HG03196 (cell line): ENCODE measurements around the gene COL23A1.
"Not testable (repeated sequence)": the region's sequence is repeated elsewhere in the genome, so short reads cannot be mapped to it uniquely, and the experiment has no call there.

Experiments
- ATAC-seq: cut with Tn5 transposase; IDR thresholded peaks from one replicate; pipeline ENCODE4 v1.9.1; 2021; ENCODE audit not compliant: unreplicated experiment

Gene COL23A1

DNA sequence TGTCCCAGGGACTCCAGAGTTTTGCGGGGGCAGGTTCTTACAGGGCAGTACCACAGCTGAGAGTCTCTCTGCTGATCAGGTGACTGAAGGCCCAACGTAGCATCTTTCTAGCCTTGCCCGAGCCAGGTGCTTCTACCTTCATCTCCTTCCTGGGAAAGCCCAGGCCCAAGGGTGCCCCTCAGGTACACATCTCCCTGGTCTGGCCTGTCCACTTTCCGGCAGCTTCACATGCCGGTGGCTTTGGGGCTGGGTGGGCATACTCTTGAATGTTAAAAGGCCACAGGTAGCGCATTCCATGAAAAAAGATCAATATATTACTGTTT is 351.9 kb downstream of the COL23A1 start:
- no peak for ATAC-seq

GRCh38 chr5:178237431-178238312 is 352.5 kb downstream of the COL23A1 start:
- ATAC-seq, result no peak

DNA sequence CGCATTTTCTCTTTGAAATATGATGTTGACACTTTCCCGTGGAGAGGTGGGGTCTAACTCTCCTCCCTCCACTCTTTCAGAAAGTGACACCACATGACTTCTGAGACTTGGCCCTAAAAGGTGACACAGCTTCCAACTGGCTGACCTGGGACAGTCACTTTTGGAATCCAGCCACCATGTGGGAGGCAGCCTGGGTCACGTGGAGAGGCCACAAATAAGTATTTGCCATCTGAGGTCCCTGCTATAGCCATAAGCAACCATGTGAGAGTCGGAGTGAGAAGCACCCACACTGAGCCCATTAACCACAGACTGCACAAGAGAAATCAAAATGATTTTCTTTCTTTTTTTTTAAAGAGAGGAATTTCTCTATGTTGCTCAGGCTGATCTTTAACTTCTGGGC is 353.5 kb downstream of the COL23A1 start:
- ATAC-seq, result no peak

GRCh38 chr5:178236126-178236525 is 354.1 kb downstream of the COL23A1 start:
- ATAC-seq, result no peak

GRCh38 chr5:178235588-178235974 is 354.6 kb downstream of the COL23A1 start:
- no peak for ATAC-seq

DNA sequence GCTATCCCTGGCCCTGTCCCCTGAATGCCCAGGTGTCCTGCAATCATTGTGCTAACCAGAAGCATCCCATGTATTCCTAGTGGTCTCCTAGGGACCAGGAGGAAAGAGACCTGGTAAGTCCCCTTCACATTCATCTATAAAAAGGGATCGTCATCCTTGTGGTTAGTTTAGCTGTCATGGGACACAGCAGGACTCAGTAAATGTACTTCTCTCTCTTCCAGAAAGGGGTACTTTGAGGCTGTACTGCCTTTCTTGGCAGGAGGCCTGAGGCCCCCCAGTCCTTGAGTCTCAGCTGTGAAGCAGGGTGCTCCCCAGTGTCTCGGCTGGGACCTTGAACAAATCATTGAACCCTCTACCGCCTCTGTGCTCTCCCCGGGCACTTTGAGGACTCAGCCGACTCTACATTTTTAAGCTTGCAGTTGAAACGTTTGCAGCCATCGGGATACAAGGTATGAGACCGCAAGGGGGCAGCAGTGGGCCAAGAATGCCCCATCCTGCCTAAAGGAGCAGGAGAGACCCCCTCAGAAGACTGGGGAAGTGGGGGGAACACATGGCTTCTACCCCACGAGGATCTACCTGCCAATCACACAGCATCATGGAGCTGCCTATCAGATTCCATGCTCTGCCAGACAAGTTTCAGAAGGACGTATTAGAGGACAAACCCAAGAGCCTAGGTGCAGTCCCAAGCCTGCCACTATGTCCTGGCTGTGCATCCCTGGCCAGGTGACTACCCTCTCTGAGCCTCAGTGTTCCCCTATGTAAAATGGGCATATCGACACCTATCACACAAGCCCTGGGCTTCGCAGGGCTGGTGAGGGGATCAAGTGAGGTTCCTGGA is 355.2 kb downstream of the COL23A1 start:
- no peak for ATAC-seq

DNA sequence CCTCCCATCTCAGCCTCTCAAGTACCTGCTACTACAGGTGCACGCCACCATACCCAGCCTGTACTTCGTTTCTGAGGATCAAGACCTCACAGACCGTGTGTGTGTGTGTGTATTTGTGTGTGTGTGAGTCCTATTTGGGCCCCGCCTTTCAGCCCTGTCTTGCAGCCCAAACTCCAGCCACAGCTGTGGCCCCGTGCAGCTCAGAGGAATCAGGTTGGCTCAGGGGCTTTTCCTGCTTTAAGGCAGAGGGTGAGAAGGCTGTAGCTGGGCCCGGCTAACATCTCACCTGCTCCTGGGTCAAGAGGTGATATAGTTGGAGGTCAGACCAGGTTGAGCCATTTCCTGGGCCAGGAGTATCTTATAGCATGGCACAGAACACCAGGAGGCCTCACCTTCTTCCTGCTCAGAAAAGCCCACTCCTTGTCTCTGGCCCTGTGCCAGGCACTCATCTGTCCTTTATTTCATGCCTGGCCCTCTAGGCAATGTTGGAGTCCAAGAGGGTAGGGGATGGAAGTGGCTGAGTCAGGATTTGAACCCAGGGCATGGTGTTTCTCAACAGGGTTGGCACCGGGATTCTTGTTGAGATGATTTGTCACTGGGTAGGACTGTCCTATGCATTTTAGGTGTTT is 356.0 kb downstream of the COL23A1 start:
- ATAC-seq, result no peak

GRCh38 chr5:178232920-178233429 is 357.2 kb downstream of the COL23A1 start:
- no peak for ATAC-seq

DNA sequence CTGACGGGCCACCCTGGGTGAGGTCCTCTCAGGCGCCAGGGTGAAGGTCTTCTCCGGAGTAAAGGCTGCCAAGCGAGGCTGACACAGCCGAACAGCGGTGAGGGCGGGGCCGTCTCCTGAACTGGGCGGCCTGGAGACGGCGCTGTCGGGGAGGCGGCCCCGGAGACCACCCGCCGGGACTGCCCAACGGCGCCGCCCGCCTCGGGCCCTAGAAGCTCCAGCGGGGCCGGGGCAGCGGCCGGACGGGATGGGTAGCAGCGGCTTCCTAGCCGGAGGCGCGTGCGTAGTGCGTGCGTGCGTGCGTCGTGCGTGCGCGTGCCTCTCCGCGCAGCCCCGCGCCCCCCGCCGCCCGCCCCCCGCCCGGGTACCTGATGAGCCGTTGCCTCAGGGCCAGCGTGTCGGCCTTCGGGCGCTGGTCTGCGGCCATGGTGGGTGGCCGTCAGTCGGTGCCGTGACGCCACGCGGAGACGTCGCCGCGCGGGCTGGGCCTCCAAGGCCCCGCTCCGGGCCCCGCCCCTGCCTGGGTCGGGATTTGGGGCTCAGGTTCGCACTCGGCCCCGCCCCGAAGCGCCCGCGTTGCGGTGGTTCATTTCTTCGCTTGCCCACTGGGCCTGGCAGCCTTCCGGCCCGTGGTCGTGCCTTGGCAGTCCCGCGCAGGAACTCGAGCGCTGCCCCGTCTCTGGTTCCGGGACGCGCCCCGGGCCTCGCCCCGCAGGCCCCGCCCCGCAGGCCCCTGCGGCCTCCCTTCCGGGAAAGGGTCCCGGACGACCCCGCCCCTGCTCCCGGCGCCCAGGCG is 357.9 kb downstream of the COL23A1 start, which contains the start of gene PHYKPL:
PHYKPL (minus strand) TSS at position 679 of the 796 bp plus-strand sequence; CDS start at position 427, 252 bp downstream.
- ATAC-seq, result peak; percentile 70

GRCh38 chr5:178231539-178232123 is 358.6 kb downstream of the COL23A1 start:
- ATAC-seq, result no peak

GRCh38 chr5:178230879-178231538 is 359.2 kb downstream of the COL23A1 start:
- no peak for ATAC-seq

GRCh38 chr5:178229861-178230260 is 360.3 kb downstream of the COL23A1 start:
- no peak for ATAC-seq

DNA sequence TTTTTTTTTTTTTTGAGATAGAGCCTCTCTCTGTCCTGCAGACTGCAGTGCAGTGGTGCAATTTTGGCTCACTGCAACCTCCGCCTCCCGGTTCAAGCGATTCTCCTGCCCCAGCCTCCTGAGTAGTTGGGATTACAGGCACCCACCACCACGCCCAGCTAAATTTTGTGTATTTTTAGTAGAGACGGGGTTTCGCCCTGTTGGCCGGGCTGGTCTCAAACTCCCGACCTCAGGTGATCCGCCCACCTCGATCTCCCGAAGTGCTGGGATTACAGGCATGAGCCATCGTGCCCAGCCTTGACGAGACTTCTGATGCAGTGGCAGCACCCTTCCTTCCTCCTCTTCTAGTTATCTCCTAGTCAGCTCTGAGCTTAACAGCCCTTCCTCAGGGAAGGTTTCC is 361.1 kb downstream of the COL23A1 start:
- not testable (repeated sequence) for ATAC-seq

GRCh38 chr5:178228609-178229008 is 361.6 kb downstream of the COL23A1 start:
- ATAC-seq, result no peak

DNA sequence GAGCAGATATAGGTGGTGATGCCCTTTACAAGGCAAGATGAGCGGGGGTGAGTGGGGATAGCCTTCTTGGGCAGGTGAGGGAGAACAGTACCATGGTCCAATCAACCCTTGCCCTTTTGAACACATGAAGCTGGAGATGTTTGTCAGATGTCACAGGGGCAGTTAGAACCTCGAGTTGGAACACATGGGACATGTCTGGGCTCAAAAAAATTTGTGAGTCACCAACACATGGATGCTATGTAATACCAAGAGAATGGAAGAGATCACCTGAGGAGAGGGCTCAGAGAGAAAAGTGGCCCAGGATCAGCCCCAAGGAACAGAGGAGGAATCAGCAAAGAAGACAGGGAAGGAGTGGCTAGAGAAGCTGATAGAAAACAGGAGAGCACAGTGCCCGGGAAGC is 362.3 kb downstream of the COL23A1 start:
- no peak for ATAC-seq

GRCh38 chr5:178227138-178227659 is 363.0 kb downstream of the COL23A1 start:
- ATAC-seq, result no peak

GRCh38 chr5:178225174-178225573 is 365.0 kb downstream of the COL23A1 start:
- ATAC-seq, result no peak

GRCh38 chr5:178224403-178224802 is 365.8 kb downstream of the COL23A1 start:
- no peak for ATAC-seq

GRCh38 chr5:178223828-178224335 is 366.3 kb downstream of the COL23A1 start:
- ATAC-seq, result no peak
